ENCODE results near the gene SCAMP1.

Gene SCAMP1

DNA sequence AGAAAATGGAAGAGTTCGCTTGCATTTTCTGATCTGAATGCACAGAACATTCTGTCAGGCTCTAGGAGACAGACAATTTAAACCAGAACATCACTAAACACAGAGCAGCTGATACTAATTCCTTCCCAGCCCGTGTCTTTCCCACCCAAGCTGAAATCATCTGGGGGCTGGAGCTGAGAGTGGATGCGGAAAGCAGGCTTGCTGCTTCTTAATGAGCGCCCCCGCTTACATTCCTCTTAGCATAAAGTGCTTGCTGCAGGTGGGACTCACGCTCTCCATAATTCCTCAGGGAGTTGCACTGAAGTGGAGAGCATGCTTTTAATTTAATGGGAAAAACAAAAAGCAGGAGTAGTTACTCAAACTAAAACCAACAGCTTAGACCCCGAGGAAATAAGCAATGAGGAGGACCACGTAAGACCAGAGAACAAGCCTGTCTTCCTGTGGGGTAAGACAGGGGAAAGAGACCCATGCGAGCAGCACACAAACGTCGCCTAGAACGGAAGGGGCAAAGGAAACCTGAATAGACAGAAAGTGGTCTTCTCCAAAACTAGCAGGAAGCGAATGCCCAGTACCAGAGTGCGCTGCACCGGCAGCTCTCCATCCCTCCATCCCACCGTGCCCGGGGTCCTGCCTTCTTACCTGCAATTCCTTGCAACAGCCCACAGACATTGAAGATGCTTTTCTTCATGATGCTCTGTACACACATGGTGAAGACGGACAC, 148.9 kb downstream of the SCAMP1 start:
- DNase-seq (ENCODE audit: extremely low read depth, low read depth) = no peak
- TF ChIP-seq, protein P1, sequence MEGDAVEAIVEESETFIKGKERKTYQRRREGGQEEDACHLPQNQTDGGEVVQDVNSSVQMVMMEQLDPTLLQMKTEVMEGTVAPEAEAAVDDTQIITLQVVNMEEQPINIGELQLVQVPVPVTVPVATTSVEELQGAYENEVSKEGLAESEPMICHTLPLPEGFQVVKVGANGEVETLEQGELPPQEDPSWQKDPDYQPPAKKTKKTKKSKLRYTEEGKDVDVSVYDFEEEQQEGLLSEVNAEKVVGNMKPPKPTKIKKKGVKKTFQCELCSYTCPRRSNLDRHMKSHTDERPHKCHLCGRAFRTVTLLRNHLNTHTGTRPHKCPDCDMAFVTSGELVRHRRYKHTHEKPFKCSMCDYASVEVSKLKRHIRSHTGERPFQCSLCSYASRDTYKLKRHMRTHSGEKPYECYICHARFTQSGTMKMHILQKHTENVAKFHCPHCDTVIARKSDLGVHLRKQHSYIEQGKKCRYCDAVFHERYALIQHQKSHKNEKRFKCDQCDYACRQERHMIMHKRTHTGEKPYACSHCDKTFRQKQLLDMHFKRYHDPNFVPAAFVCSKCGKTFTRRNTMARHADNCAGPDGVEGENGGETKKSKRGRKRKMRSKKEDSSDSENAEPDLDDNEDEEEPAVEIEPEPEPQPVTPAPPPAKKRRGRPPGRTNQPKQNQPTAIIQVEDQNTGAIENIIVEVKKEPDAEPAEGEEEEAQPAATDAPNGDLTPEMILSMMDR (IDR thresholded peaks at IDR 0.05; ENCODE audit: low read depth, low read length) = no peak

DNA sequence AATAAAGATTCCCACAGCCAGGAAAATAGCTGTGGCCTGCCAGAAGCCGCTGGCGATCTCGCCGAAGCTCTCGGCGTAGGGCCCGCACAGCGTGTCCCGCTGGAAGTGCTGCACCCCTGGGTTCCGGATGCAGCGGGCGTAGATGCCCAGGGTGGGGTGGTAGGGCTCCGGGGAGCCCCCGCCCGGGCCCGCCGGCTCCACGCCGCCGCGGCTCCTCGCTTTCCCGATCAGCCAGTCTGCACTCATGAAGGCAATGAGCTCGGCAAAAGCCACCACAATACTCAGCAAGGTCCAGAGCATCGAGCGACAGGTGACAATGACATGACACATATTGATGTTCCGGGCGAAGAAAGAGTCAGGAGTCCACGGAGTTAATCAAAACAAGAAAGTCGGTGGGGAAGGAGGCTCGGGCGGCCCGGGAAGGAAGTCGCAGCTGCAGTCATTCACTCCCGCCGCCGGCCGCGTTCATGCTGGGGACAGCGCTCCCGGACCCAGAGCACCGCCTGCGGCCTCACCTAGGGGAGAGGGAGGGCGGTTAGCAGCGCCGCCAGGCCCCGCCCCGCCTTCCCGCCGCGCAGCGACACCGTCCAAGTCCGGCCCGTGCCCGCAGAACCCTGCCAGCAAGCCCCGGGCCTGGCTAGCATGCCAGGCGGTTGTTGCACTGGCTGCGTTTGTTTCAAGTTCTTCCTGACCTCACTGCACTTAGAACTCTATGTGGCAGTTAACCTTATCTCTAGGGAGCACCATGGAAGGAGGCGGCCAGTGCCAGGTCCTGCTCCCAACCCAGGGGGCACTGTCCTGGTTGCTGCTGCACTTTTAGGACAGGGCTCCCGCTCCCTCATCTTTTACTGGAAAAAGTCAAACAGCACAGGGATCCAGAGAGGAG, 149.7 kb downstream of the SCAMP1 start:
- DNase-seq (ENCODE audit: extremely low read depth, low read depth) = no peak
- TF ChIP-seq, protein P1 (IDR thresholded peaks at IDR 0.05; ENCODE audit: low read depth, low read length) = peak; percentile 25

DNA sequence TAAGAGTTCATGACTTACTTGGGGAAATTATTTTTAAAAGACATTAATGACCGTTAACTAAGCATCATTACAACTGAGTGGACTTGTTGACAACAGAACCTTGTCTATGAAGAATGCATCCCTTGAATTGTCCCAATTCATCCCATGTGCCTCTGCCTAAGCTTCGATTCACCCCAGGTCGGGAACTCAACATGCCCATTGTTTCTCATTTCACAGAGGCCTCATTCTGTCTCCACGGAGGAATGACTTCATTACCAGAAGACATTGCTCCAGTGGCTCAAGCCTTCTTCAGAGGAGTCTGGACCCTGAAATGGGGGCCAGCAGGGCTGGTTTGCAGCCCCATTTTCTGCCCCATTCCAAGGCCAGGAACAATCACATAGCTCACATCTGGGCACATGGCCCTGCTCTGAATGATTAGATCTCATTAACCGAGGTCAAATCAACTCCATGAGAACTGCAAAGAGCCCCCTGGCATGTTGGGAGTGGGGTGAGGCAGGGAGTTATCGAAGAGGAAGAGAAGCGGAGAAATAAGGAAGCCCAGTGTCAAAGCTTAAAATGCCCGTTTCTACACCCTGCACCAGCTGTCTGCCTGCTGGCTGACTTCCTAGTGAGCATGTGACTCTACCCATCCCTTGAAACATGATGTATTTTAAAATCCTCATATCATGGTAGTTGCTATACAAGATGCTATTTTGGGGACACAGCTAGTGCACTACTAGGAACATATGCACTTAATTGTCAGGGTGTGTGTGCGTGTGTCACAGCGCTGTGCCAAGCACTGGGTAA, 150.9 kb downstream of the SCAMP1 start:
- TF ChIP-seq, protein P1 (IDR thresholded peaks at IDR 0.05; ENCODE audit: low read depth, low read length) = no peak
- no peak for DNase-seq (ENCODE audit: extremely low read depth, low read depth)

DNA sequence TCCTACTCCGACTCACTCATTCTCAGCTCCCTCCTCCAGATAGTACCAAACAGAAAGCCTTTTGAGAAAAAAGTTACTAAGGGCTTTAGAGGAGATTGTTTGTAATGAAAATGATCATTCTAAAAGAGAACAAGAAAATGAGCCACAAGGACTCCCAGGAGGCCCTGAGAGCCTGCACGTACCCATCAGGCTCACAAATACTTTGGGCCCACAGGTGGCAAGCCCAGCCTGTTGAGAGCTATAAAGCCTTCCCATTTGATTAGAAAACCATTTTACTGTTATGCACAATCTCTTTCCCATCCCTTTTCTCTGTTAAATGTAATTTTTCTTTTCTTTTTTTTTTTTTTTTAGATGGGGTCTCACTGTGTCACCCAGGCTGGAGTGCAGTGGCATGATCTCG, 152.0 kb downstream of the SCAMP1 start:
- no peak for DNase-seq (ENCODE audit: extremely low read depth, low read depth)
- TF ChIP-seq, protein P1 (IDR thresholded peaks at IDR 0.05; ENCODE audit: low read depth, low read length) = no peak

DNA sequence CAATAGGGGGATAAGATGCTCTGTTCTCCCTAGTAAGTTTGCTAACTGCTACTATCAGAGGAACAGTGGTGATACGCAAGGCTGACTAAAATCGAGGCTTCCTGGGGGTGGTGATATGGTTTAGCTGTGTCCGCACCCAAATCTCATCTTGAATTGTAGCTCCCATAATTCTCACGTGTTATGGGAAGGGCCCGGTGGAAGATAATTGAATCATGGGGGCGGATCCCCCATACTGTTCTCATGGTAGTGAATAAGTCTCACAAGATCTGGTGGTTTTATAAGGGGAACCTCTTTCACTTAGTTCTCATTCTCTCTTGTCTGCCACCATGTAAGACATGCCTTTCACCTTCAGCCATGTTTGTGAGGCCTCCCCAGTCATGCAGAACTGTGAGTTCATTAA, 153.0 kb downstream of the SCAMP1 start:
- DNase-seq (ENCODE audit: extremely low read depth, low read depth) = no peak
- TF ChIP-seq, protein P1 (IDR thresholded peaks at IDR 0.05; ENCODE audit: low read depth, low read length) = no peak

DNA sequence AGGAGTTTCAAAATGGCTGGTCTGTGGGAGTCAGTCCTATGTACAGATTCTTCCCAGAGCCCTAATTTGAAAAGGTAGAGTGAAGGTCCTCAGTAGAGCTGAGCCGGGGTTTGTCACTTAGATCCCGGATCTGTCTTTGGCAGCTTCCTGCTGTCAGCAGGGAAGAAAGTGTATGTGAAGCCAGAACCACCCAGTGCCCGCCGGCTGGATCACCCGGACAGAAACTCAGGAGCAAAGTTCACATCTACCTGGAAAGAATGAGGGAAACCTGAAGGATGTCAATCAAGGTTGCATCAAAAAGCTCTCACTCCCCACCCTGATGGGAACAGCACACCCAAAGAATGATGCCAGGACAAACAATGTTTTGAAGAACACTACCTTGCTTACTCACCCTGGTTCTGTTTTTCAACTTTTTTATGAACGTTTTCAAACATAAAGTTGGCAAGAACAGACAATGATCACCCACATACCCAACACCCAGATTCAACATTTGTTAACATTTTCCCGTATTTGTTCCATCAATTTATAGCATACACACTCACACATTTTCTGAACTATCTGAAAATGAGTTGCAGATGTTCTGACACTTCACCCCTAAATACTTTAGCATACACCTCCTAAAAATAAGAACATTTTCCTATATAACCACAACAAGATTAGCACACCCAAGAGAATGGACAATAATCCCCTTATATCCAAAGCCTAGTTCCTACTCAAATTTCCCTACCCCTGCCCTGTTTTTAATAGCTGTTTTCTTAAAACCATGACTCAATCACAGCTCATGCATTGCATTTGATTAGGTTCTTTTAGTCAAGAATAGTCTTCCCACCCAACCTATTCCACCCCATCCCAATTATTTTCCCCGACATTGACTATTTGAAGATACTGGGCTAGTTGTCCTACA, 154.3 kb downstream of the SCAMP1 start:
- TF ChIP-seq, protein P1 (IDR thresholded peaks at IDR 0.05; ENCODE audit: low read depth, low read length) = no peak
- DNase-seq (ENCODE audit: extremely low read depth, low read depth) = no peak

All from AG09319 (cell line).